Endodermal cell (in vitro differentiated cells): ENCODE data around the gene GAS6. TPM values are rescaled to one million over a fixed set of nuclear protein-coding genes. Genes with fewer than 3 reads are reported as not detected.
A peak's percentile ranks its signal among the peaks of the same experiment; 100 is the strongest.

Experiments
- DNase-seq: peaks from one replicate; pipeline ENCODE4 v3.0.0-alpha.2; 2017
- H3K27ac ChIP-seq: 2 replicates; pipeline ENCODE4 v1.5.1; 2013; ENCODE audit warnings: mild to moderate bottlenecking, low read depth, low read length, moderate library complexity
- H3K27me3 ChIP-seq: 2 replicates; pipeline ENCODE4 v1.6.1; 2013; ENCODE audit warnings: mild to moderate bottlenecking, low read length, moderate library complexity; ENCODE audit not compliant: insufficient read depth, control insufficient read depth, poor library complexity, severe bottlenecking
- H3K36me3 ChIP-seq: 2 replicates; pipeline ENCODE4 v1.7.0; 2013; ENCODE audit warnings: mild to moderate bottlenecking, low read length, moderate library complexity; ENCODE audit not compliant: control insufficient read depth, insufficient read depth
- H3K4me1 ChIP-seq: one replicate; pipeline ENCODE4 v1.7.0; 2013; ENCODE audit warnings: low read length; ENCODE audit not compliant: control insufficient read depth, insufficient read depth
- H3K4me3 ChIP-seq: 2 replicates; pipeline ENCODE4 v1.5.1; 2013; ENCODE audit warnings: mild to moderate bottlenecking, low read length, moderate library complexity
- H3K9ac ChIP-seq: 2 replicates; pipeline ENCODE4 v1.6.1; 2013; ENCODE audit warnings: mild to moderate bottlenecking, low read length, moderate library complexity; ENCODE audit not compliant: poor library complexity, severe bottlenecking; ENCODE audit errors: extremely low read depth
- H3K9me3 ChIP-seq: 2 replicates; pipeline ENCODE4 v1.6.1; 2013; ENCODE audit warnings: mild to moderate bottlenecking, low read length, moderate library complexity; ENCODE audit not compliant: control insufficient read depth
- H3K27ac Mint-ChIP-seq: 2 replicates; pipeline ENCODE4 v1.8.0; 2020; ENCODE audit warnings: mixed read lengths
- H3K27me3 Mint-ChIP-seq: 2 replicates; pipeline ENCODE4 v1.8.0; 2021; ENCODE audit warnings: mild to moderate bottlenecking, mixed read lengths; ENCODE audit not compliant: insufficient read depth
- H3K36me3 Mint-ChIP-seq: 2 replicates; pipeline ENCODE4 v1.8.0; 2020; ENCODE audit warnings: low read depth, mixed read lengths
- H3K4me1 Mint-ChIP-seq: 2 replicates; pipeline ENCODE4 v1.8.0; 2020; ENCODE audit warnings: mixed read lengths
- H3K4me3 Mint-ChIP-seq: 2 replicates; pipeline ENCODE4 v1.8.0; 2020; ENCODE audit warnings: mild to moderate bottlenecking, moderate library complexity, mixed read lengths
- H3K9me3 Mint-ChIP-seq: 2 replicates; pipeline ENCODE4 v1.8.0; 2020; ENCODE audit warnings: mild to moderate bottlenecking, mixed read lengths
- CTCF ChIP-seq: fragments of 200-600 bp; sonication (generic); conservative IDR thresholded peaks from 2 replicates; pipeline ENCODE4 v1.5.0; 2021; ENCODE audit warnings: antibody characterized with exemption, mild to moderate bottlenecking
- WGBS, 2 experiments: methylation state at CpG; one replicate each; pipeline versions ENCODE4 v1.1.5 to v1.1.7; 2013; ENCODE audit warnings: missing lambda C conversion rate in 2 of 2, mixed read lengths in 1 of 2; ENCODE audit not compliant: insufficient coverage in 1 of 2, insufficient read length in 1 of 2; 5-methylcytosine and 5-hydroxymethylcytosine counted together
- total RNA-seq, 2 donors: library from RNA; stranded (reverse); fragmentation: NEBNext Ultra II Directional in 1 of 2; extraction: Animal tissue kit (Norgen Biotek cat#: 25700) in 1 of 2; gene quantifications; 2 replicates in 1 of 2; 3 replicates in 1 of 2; pipeline ENCODE4 v1.2.1, GENCODE V29; 2021

GAS6 gene
- total RNA-seq, 2 donors from 2014 or later = 45.7 to 49.6 TPM

- Histone ChIP-seq H3K27me3 (peaks cover 4% of the 10 kb centered on the region), H3K36me3 (no peaks in the 10 kb centered on the region), H3K4me1 (no peaks in the 10 kb centered on the region), H3K9ac (no peak overlapping the region), H3K27ac (no peak overlapping the region), H3K9me3 (no peaks in the 10 kb centered on the region), H3K4me3 (no peak overlapping the region)
- H3K27me3 Mint-ChIP-seq = peaks cover 1% of the 10 kb centered on the region
- TF ChIP-seq CTCF = no peak
- no peaks in the 10 kb centered on the region for H3K4me1 Mint-ChIP-seq
- no peak overlapping the region for H3K4me3 Mint-ChIP-seq
- peaks cover 4% of the 10 kb centered on the region for H3K9me3 Mint-ChIP-seq
- no peak overlapping the region for H3K27ac Mint-ChIP-seq
- 90 to 95% methylated on average over 3 to 4 of the region's 5 CpGs for WGBS, 2 experiments
- DNase-seq = peak; percentile 20
- no peaks in the 10 kb centered on the region for H3K36me3 Mint-ChIP-seq
Observed at GRCh38 chr13:113770937-113771336, 92.9 kb downstream of the GAS6 start.

Other genes with a start within 250 kb of the GAS6 start
- gene ATP4B, start 205.9 kb downstream of the GAS6 start, total RNA-seq = not detected
- 1 to 10 TPM; 1.7 to 2.5 TPM for gene GRK1, start 196.9 kb downstream of the GAS6 start, total RNA-seq
- 1 to 10 TPM in 1 of 2 donors, under 1 TPM in 1; 0.55 to 2.1 TPM for gene TMEM255B, start 104.8 kb downstream of the GAS6 start, total RNA-seq
- under 1 TPM; 0.20 to 0.27 TPM for gene C13orf46, start 110.0 kb upstream of the GAS6 start, total RNA-seq